Epidermal melanocyte (primary cell): ENCODE data around the gene ERC2.

Source experiments
- DNase-seq: peaks from one replicate; pipeline ENCODE4 v3.0.0; 2011; ENCODE audit warnings: low spot score; ENCODE audit not compliant: insufficient read length

The ERC2 gene

DNA sequence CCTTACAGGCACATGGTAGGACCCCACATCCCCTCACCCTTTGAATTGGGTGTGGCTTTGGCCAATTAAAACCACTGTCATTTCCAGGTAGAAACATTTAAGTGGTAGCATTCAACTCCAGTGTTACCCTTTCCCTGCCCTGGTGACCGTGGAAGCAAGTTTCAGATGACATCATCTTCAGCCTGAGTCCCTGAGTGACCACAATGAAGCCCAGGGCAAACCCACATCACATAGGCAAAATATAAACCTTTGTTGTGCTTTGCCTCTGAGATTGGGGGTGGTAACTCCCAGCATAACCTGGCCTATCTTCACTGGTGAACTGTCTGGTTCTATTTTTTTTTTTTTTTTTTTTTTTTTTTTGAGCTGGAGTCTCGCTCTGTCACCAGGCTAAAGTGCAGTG, 577.2 kb downstream of the ERC2 start:
- DNase-seq, result no peak

DNA sequence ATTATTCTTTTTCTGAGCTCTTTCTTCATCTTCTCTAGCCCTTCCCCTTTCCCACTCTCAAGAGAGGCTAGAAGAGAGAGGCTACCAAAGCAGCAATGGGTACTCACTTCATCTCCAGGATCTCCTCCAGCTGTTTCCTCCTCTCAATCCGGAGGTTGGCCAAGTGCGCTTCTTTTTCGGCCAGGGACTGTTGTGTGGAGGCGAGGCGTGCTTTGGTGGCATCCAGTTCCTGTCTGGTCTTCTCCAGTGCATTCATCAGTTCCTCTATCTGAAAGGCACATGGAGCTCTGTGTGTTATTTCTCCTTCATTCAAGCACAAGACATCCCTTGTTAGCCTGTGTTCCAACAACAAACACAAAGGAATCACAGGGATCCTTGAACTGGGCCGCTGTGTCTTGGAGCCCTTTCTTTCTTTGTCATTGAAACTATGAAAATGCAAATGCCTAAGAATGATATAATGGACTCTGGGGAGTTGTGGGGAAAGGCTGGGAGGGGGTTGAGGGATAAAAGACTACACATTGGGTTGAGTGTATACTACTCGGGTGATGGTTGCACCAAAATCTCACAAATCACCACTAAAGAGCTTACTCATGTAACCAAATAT, 579.9 kb downstream of the ERC2 start:
- no peak for DNase-seq

- no peak for DNase-seq
Measured at GRCh38 chr3:55885721-55886120, 582.5 kb downstream of the ERC2 start.

DNA sequence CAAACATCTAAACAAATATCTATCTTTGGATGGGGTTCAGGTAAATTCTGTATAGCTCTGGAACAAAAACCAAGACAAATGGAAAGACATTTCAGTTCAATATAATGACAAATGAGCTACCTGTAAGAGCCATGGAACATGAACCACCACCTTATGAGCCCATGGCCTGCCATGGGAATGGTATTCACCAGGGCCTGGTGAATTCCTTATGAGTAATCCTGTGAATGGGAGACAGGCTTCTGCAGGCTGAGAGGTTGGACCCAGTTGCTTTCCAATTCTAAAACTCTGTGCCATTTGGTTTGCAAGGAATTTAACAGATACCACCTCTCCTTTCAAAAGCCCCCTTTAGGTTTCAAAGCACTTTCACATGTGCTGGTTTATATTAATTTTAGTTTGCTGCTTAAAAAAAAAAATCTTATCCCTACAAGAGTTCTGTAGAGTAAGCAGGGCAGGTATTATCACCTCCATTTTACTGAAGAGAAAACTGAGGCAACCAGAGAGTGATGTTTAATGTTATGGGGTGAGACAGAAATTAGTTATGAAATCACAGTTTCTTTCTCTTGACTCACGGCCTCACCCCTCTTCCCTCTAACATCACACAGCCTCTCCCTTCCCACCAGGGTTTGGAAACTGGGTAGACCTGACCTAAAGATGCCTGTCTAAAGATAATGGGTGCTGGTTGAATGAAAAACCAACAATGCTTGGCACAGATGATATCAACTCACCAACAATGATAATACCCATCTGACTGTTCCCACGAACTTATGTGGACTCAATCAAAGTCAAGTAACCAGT, 583.6 kb downstream of the ERC2 start:
- no peak for DNase-seq

DNA sequence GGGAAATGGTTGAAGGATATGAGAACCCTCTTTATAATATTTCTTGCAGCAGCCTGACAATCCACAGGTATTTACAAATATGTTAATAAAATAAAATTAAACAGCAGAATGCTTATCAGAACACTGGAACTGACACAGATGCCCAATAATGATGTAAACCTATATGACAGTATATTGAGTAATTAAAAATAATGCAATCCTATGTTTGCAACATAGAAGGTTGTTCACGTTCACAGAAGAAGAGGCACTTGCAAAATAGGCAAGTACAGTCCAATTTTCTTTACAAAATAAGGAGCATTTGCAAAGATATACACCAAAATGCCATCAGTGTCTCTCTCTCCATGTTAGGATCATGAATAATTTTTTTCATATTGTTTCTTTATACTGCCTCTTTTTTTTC, 584.2 kb downstream of the ERC2 start:
- DNase-seq, result no peak

GRCh38 chr3:55882006-55882405, 586.3 kb downstream of the ERC2 start:
- DNase-seq, result no peak

DNA sequence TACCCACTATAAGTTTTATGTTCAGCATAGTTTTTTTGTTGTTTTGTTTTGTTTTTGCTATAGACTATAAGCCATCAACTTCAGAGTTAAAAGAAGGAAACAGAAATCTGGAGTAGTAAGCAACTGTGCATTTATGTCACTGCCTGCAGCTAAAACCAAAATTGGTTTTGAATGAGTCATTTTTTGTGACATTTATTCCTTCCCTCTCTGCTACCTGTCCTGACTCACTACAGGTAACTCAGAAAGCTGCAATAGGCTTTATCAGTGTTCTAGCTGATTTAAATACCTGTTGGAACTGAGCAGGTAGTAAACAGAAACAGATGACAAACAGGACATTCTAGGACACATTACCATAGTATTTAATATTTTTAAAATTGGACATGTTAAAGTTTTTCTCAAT, 587.9 kb downstream of the ERC2 start:
- no peak for DNase-seq

- no peak for DNase-seq
Measured at GRCh38 chr3:55879901-55880331, 588.4 kb downstream of the ERC2 start.

DNA sequence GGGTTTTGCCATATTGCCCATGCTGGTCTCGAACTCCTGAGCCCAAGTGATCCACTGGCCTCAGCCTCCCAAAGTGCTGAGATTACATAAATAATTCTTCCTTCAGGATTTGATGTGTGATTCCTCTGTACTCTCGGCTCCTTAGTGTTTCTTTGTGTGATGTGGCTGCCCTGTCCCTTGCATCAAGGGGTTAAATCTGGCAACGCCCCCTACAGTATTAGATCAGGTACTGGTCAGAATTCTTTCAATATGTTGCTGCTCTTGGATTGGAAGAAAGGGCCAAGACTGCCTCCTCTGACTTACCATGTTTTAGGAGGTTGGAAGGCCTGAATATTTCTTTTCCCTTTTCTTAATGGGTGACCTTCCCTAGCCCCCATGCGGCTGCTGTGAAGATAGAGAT, 590.6 kb downstream of the ERC2 start:
- no peak for DNase-seq

- no peak for DNase-seq
Measured at GRCh38 chr3:55876560-55876959, 591.7 kb downstream of the ERC2 start.

- DNase-seq, result no peak
Measured at GRCh38 chr3:55875113-55875512, 593.2 kb downstream of the ERC2 start.

DNA sequence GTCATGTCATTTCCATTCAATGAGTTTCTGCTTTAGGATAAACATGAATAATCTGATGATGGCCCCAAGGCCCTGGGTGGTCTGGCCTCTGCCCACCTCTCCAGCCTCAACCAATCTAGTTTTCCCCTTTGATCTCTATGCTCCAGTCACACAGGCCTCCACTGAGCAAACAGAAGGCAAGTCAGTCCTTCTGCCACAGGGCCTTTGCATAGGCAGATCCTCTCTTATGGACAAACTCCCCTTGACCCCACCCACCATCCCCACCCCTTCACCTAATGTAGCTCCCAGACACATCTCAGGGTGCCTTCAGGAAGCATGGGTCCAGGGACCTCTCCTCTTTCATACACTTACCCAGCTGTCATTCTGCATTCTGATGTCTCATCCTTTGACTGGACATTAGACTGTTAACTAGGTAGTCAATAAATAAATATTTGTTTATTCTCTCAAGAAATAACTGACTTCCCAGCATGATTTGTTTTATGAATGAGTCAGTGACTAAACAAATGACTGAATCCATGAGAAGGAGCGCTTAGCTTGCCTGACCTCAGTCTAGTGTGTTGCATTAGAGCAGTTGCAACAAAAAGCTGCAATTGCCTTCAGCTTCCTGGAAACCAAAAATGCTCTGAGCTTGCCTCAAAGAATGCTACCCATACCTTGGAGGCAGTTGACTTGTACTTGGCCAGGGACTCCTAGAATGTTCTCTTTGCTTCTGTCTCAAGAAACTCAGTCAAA, 594.6 kb downstream of the ERC2 start:
- DNase-seq, result no peak

GRCh38 chr3:55870594-55870993, 597.7 kb downstream of the ERC2 start:
- no peak for DNase-seq

DNA sequence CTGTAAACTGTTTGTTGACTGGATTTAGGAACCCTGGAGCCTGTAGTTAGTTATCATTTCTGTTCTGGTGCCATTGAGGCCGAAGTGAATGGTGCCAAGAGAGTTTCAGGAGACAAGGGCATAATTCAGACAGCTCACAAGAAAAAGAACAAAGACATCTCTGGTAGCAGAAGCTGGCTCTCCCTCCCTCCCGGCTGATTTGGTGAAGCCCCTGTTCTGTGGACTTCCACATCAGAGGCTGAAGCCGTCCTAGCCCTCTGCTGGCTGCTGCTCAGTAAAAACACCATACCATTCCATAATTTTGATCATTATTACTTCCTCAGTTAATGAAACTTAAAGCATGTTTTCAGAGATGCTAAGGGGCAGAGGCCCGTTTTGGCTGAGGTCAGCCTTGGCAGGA, 599.9 kb downstream of the ERC2 start:
- DNase-seq, result no peak

DNA sequence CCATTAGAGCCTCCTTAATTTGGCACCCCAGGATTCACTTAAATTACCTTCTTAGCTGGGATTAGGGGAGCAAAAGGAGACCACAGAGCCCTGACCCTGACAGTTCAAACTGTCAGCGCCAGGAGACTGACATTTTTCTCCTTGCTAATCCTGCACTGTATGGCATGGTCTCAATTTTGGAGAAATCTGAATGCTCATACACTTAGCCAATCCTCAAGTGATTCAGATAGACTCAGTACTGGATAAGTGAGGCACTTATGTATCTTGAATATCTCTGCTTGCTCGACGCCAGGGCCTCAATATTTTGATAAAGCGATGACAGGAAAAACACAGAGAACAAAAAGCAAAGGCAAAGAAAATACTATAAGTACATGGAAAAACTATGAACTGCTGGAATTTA, 605.2 kb downstream of the ERC2 start:
- no peak for DNase-seq

GRCh38 chr3:55860049-55860721, 608.1 kb downstream of the ERC2 start:
- no peak for DNase-seq

DNA sequence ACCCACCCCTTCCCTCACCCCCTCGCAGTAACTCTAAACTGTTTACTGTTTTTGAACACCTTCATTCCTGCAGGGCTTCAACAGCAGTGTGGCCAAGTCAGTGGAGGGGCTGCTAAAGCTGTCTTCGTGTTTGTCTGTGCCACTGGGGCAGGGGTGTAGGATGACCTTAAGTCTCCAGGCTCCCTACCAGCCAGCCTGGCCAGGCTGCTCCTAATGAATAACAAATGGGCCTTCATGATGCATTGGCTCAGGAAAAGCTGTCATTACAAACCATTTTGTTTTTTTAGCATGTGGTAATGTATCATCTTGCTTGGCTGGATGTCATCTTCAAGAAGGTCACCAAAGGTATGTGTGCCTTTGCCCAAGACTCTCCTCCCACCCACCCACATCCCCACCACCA, 609.0 kb downstream of the ERC2 start:
- no peak for DNase-seq

DNA sequence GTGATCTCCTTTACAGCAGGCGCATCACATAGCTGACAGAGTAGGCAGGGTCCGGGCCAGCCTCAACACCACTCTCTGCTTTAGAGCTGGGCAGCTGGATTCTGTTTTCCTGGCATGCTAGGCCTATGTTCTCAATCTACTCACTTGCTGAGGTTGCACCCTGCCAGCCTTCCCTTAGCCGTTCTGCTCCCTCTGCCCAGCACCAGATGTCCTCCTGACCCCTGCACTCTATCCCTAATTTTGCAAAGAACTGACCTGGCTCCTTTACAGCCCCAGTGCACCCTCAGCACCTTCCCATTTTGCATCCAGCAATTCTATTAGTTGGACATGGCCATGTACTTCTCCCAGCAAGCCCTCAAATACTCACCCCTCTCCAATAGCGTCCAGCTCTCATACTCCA, 609.5 kb downstream of the ERC2 start:
- no peak for DNase-seq

- DNase-seq, result no peak
Measured at GRCh38 chr3:55858302-55858701, 610.0 kb downstream of the ERC2 start.

GRCh38 chr3:55857633-55858032, 610.6 kb downstream of the ERC2 start:
- DNase-seq, result no peak

GRCh38 chr3:55855311-55855710, 613.0 kb downstream of the ERC2 start:
- no peak for DNase-seq

DNA sequence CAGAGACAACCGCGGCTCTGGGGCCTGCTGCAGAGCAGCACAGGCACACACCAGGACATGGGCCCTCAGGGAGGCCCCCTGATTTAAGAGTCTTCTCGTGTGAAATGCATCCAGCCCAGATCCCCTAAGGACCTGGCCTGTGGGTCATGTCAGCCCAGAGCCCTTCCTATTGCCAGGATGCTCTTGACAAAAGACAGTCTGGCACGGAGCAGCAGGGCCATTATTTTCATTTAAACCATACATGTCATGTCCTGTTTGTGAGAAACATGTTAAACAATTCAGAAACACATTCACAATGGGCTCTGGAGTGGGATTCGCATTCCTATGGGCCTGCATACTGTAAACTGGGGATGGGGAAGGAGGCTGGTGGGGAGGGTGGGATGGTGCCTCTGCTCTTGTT, 613.8 kb downstream of the ERC2 start:
- DNase-seq, result no peak
